MM.1S (cell line): ENCODE data around the gene ADARB2.

ENCODE experiments used
- DNase-seq: peaks from one replicate; pipeline ENCODE4 v3.0.0-alpha.2; 2015
- H2AFZ ChIP-seq: fragments of 300-600 bp; sonication (generic); 2 replicates; pipeline ENCODE4 v1.6.0; 2016; ENCODE audit warnings: antibody characterized with exemption, low read length
- H3F3A ChIP-seq: fragments of 300-600 bp; sonication (generic); 2 replicates; pipeline ENCODE4 v1.6.1; 2016; ENCODE audit warnings: mild to moderate bottlenecking, antibody characterized with exemption, low read length, moderate library complexity, mixed read lengths; ENCODE audit not compliant: insufficient read depth
- H3K27ac ChIP-seq: fragments of 300-600 bp; sonication (generic); 2 replicates; pipeline ENCODE4 v1.5.1; 2016; ENCODE audit warnings: mild to moderate bottlenecking, low read length
- H3K27me3 ChIP-seq: fragments of 300-600 bp; sonication (generic); replicated peaks from 2 replicates; pipeline ENCODE4 v1.6.0; 2016; ENCODE audit warnings: low read length; ENCODE audit not compliant: insufficient read depth
- H3K36me3 ChIP-seq: fragments of 300-600 bp; sonication (generic); replicated peaks from 2 replicates; pipeline ENCODE4 v1.6.1; 2016; ENCODE audit warnings: mild to moderate bottlenecking, low read length, mixed read lengths; ENCODE audit not compliant: insufficient read depth
- H3K4me1 ChIP-seq: fragments of 300-600 bp; sonication (generic); 2 replicates; pipeline ENCODE4 v1.6.1; 2016; ENCODE audit warnings: low read length, mixed read lengths
- H3K4me2 ChIP-seq: fragments of 300-600 bp; sonication (generic); 2 replicates; pipeline ENCODE4 v1.6.0; 2016; ENCODE audit warnings: low read depth, low read length
- H3K4me3 ChIP-seq: fragments of 300-600 bp; sonication (generic); 2 replicates; pipeline ENCODE4 v1.5.1; 2016; ENCODE audit warnings: low read length, mixed read lengths
- H3K79me2 ChIP-seq: fragments of 300-600 bp; sonication (generic); 2 replicates; pipeline ENCODE4 v1.6.1; 2016; ENCODE audit warnings: mixed run types, low read length, mixed read lengths
- H3K9ac ChIP-seq: fragments of 300-600 bp; sonication (generic); 2 replicates; pipeline ENCODE4 v1.6.1; 2016; ENCODE audit warnings: low read length, mixed read lengths
- H3K9me2 ChIP-seq: fragments of 300-600 bp; sonication (generic); replicated peaks from 2 replicates; pipeline ENCODE4 v1.6.1; 2016; ENCODE audit warnings: mild to moderate bottlenecking, low read length, mixed read lengths; ENCODE audit not compliant: insufficient read depth
- H3K9me3 ChIP-seq: fragments of 300-600 bp; sonication (generic); replicated peaks from 2 replicates; pipeline ENCODE4 v1.6.1; 2016; ENCODE audit warnings: mild to moderate bottlenecking, low read length, mixed read lengths; ENCODE audit not compliant: insufficient read depth
- H4K20me1 ChIP-seq: fragments of 300-600 bp; sonication (generic); 2 replicates; pipeline ENCODE4 v1.6.1; 2016; ENCODE audit warnings: mild to moderate bottlenecking, low read length, moderate library complexity, mixed read lengths; ENCODE audit not compliant: insufficient read depth
- CTCF ChIP-seq: fragments of 300-600 bp; sonication (generic); IDR thresholded peaks from 2 replicates; pipeline ENCODE4 v1.5.1; 2016; ENCODE audit warnings: antibody characterized with exemption, low read length, mixed read lengths
- EZH2 ChIP-seq: fragments of 300-600 bp; sonication (generic); optimal IDR thresholded peaks from 2 replicates; pipeline ENCODE3; 2017; ENCODE audit warnings: low read depth, mild to moderate bottlenecking, antibody characterized with exemption, low read length, mixed read lengths
- EZH2phosphoT487 ChIP-seq: fragments of 300-600 bp; sonication (generic); IDR thresholded peaks from 2 replicates; pipeline ENCODE4 v1.6.1; 2018; ENCODE audit warnings: antibody characterized with exemption, low read length

Gene ADARB2

GRCh38 chr10:1626835-1627234 is 110.5 kb downstream of the ADARB2 start:
- H3K79me2 ChIP-seq, result no peaks in the 10 kb centered on the region
- H3K9ac ChIP-seq, result no peak overlapping the region
- H3K4me1 ChIP-seq, result no peaks in the 10 kb centered on the region
- H2AFZ ChIP-seq, result no peak overlapping the region
- no peaks in the 10 kb centered on the region for H3K27me3 ChIP-seq
- no peak for TF ChIP-seq CTCF
- H4K20me1 ChIP-seq, result no peaks in the 10 kb centered on the region
- no peaks in the 10 kb centered on the region for H3K9me2 ChIP-seq
- H3K27ac ChIP-seq, result no peak overlapping the region
- DNase-seq, result no peak
- H3K4me2 ChIP-seq, result no peak overlapping the region
- H3K9me3 ChIP-seq, result no peaks in the 10 kb centered on the region
- no peaks in the 10 kb centered on the region for H3F3A ChIP-seq
- no peaks in the 10 kb centered on the region for H3K36me3 ChIP-seq
- H3K4me3 ChIP-seq, result no peak overlapping the region

- Histone ChIP-seq H3K79me2 (no peaks in the 10 kb centered on the region), H3K9ac (no peak overlapping the region), H3F3A (no peaks in the 10 kb centered on the region), H4K20me1 (no peaks in the 10 kb centered on the region), H3K27ac (no peak overlapping the region), H3K4me3 (no peak overlapping the region), H3K9me3 (no peaks in the 10 kb centered on the region), H2AFZ (no peak overlapping the region), H3K9me2 (no peaks in the 10 kb centered on the region), H3K4me1 (no peaks in the 10 kb centered on the region), H3K36me3 (no peaks in the 10 kb centered on the region), H3K27me3 (no peaks in the 10 kb centered on the region), H3K4me2 (no peak overlapping the region)
- TF ChIP-seq CTCF (no peak), EZH2 (no peak), EZH2phosphoT487 (no peak)
- DNase-seq, result no peak
Observed at GRCh38 chr10:1626410-1626809, 110.9 kb downstream of the ADARB2 start.

- DNase-seq, result no peak
- H4K20me1 ChIP-seq, result no peaks in the 10 kb centered on the region
- H2AFZ ChIP-seq, result no peak overlapping the region
- H3K27me3 ChIP-seq, result no peaks in the 10 kb centered on the region
- no peaks in the 10 kb centered on the region for H3K9me3 ChIP-seq
- TF ChIP-seq EZH2phosphoT487 (no peak), EZH2 (no peak), CTCF (no peak)
- no peaks in the 10 kb centered on the region for H3K9me2 ChIP-seq
- H3K79me2 ChIP-seq, result no peaks in the 10 kb centered on the region
- H3K4me3 ChIP-seq, result no peak overlapping the region
- no peak overlapping the region for H3K9ac ChIP-seq
- H3K27ac ChIP-seq, result no peak overlapping the region
- H3K36me3 ChIP-seq, result no peaks in the 10 kb centered on the region
- no peaks in the 10 kb centered on the region for H3F3A ChIP-seq
- H3K4me2 ChIP-seq, result no peak overlapping the region
- no peaks in the 10 kb centered on the region for H3K4me1 ChIP-seq
Observed at GRCh38 chr10:1625731-1626130, 111.6 kb downstream of the ADARB2 start.

GRCh38 chr10:1625079-1625478 is 112.2 kb downstream of the ADARB2 start:
- no peak overlapping the region for H3K4me3 ChIP-seq
- no peaks in the 10 kb centered on the region for H3K9me2 ChIP-seq
- no peaks in the 10 kb centered on the region for H3F3A ChIP-seq
- TF ChIP-seq EZH2, result no peak
- no peak for TF ChIP-seq EZH2phosphoT487
- no peak for TF ChIP-seq CTCF
- H3K79me2 ChIP-seq, result no peaks in the 10 kb centered on the region
- no peaks in the 10 kb centered on the region for H3K9me3 ChIP-seq
- H3K36me3 ChIP-seq, result no peaks in the 10 kb centered on the region
- no peaks in the 10 kb centered on the region for H3K4me1 ChIP-seq
- no peak overlapping the region for H3K4me2 ChIP-seq
- H4K20me1 ChIP-seq, result no peaks in the 10 kb centered on the region
- H3K27me3 ChIP-seq, result no peaks in the 10 kb centered on the region
- DNase-seq, result no peak
- H3K27ac ChIP-seq, result no peak overlapping the region
- no peak overlapping the region for H3K9ac ChIP-seq
- no peak overlapping the region for H2AFZ ChIP-seq
